HG02970 (cell line): ENCODE measurements around the gene SPOUT1.
"Not testable (repeated sequence)": the region's sequence is repeated elsewhere in the genome, so short reads cannot be mapped to it uniquely, and the experiment has no call there.

ENCODE experiments used
- ATAC-seq: cut with Tn5 transposase; IDR thresholded peaks from one replicate; pipeline ENCODE4 v1.9.1; 2021; ENCODE audit warnings: mild to moderate bottlenecking, moderate library complexity, moderate number of reproducible peaks; ENCODE audit not compliant: unreplicated experiment, low FRiP score

SPOUT1 gene

DNA sequence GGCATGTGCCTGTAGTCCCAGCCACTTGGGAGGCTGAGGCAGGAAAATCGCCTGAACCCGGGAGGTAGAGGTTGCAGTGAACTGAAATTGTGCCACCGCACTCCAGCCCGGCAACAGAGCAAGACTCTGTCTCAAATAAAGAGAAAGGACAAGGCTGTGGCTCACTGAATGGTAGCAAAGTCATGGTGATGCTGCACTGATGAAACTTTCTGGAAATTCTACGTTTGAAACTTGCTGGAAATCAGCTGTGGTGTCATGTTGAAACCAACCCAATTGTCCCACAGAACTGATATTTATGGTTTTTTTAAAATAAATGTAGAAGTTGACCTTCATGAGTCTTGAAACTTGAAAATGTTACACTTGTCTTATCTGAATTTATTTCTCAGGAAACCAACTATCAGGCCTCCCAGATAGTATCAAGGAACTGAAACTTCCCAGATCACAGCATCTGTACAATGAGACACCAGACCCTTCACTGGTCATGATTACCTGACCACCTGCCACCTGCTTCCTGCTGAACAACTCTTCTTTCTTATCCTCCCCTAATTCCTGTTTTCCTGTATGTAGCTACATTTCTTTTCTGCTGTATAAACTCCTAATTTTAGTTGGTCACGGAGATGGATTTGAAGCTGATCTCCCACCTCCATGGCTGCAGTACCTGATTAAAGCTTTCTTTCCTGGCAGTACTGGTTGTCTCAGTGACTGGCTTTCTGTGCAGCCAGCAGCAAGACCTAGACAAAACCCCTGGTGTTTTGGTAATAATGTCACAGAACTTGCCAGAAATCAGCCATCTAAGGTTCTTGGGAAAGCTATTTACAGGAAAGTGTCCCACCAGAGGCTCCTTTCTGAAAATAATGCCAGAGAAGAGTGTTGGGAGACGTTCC lies 48.2 kb downstream of the SPOUT1 start:
- no peak for ATAC-seq

DNA sequence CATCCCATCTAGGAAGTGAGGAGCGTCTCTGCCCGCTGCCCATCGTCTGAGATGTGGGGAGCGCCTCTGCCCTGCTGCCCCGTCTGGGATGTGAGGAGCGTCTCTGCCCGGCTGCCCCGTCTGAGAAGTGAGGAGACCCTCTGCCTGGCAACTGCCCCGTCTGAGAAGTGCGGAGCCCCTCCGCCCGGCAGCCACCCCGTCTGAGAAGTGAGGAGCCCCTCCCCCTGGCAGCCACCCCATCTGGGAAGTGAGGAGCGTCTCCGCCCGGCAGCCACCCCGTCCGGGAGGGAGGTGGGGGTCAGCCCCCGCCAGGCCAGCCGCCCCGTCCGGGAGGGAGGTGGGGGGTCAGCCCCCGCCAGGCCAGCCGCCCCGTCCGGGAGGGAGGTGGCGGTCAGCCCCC lies 49.5 kb downstream of the SPOUT1 start:
- not testable (repeated sequence) for ATAC-seq

- no peak for ATAC-seq
These were observed 54.8 kb downstream of the SPOUT1 start for GRCh38 chr9:128774804-128775203.

GRCh38 chr9:128773049-128773448 lies 56.5 kb downstream of the SPOUT1 start:
- ATAC-seq = no peak

DNA sequence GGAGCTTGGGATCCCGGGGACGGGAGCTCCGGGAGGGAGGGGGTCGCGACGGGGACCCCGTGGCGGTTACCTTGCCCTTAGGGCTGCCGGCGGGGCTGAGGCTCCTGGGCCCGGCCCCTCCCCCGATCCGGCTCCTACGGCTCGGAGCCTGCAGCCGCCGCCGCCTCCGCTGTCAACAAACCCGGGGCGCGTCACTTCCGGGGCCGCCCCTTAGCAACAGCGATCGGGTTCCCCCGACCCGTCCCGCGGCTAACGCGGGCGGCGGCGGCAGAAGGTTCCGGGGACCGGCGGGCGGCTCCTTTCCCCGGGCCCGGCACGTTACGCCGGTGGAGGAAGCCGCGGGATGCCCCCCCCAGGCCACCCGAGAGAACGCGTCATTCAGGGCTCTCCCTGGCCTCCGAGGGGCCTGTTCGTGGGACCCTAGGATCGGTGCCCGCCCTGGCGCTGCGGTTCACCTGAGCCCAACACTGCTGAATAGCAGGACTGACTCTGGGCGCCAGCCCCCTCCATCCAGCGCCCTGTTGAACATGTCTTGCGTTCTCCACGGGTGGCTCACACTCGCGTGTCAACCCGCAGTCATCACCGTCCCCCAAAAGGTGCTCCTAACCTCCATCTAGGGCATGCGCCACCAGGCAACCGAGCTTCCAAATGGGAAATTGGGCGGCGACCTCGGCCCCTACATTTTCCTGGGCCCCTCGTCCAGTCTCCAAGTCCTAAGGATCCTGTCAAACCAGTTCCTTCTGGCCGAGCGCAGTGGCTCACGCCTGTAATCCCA lies 57.7 kb downstream of the SPOUT1 start, which contains the start of gene ZER1:
Gene ZER1 (minus strand): TSS at position 183 of the 775 bp plus-strand sequence. CDS start 16,362 bp downstream, outside the sequence.
- ATAC-seq = peak; percentile 94

- no peak for ATAC-seq
These were observed 58.4 kb downstream of the SPOUT1 start for GRCh38 chr9:128771094-128771721.

DNA sequence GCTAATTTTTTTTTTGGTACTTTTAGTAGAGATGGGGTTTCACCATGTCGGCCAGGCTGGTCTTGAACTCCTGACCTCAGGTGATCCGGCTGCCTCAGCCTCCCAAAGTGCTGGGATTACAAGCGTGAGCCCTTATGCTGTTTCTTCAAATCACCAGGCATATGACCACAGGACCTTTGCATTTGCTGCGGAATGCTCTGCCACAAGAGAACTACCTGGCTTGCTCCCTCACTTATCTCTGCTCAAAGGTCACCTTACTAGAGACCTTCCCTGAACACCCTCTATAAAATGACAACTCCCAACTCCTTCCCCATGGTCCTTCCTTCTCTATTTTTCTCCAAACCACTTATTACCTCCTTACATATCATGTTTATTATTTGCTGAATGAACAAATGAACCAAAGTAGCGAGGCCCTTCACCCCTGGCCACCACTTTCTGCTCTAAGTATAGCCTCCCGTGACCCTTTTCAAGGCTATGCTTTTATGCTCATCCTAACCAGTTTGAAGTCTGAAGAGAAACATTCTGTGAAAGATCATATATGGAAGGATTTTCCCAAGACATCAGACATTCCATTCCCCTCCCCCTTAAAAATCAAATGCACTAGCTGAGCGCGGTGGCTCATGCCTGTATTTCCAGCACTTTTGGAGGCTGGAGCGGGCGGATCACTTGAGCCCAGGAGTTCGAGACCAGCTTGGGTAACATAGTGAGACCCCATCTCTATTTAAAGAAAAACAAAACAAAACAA lies 59.1 kb downstream of the SPOUT1 start:
- no peak for ATAC-seq
